ENCODE data around the gene SPTBN1.

GRCh38 chr2:54720563-54720962, 264.4 kb downstream of the SPTBN1 start:
- TF ChIP-seq CTCF (IDR thresholded peaks at IDR 0.05): no peak
- no peak for TF ChIP-seq POLR2A (IDR thresholded peaks at IDR 0.05)
